RKO (cell line): Measurements from ENCODE around the gene GEMIN5.

ENCODE experiments used
- DNase-seq: peaks from one replicate; pipeline ENCODE4 v3.0.0-alpha.2; 2016; ENCODE audit warnings: low spot score

GEMIN5 gene

GRCh38 chr5:154850255-154851062 lies 87.6 kb downstream of the GEMIN5 start, which contains the start of gene FAXDC2:
FAXDC2 (minus strand) TSS chr5:154850603; CDS start chr5:154838178, 12,425 bp downstream.
- no peak for DNase-seq

GRCh38 chr5:154849791-154850201 lies 88.2 kb downstream of the GEMIN5 start:
- no peak for DNase-seq

- no peak for DNase-seq
Measured at GRCh38 chr5:154849264-154849785, 88.7 kb downstream of the GEMIN5 start.

- DNase-seq = no peak
Measured at GRCh38 chr5:154844809-154845208, 93.2 kb downstream of the GEMIN5 start.

- DNase-seq = no peak
Measured at GRCh38 chr5:154842689-154843530, 95.1 kb downstream of the GEMIN5 start.

GRCh38 chr5:154841273-154841661 lies 96.7 kb downstream of the GEMIN5 start:
- DNase-seq = no peak

GRCh38 chr5:154840435-154841272 lies 97.4 kb downstream of the GEMIN5 start:
- DNase-seq = no peak
